ENCODE results near the gene NRF1. TPM values are rescaled to one million over a fixed set of nuclear protein-coding genes. Genes with fewer than 3 reads are reported as not detected.

The NRF1 gene
- total RNA-seq, 2 experiments from 2014 or later = 25.9 to 28.7 TPM

- H3K9me3 Mint-ChIP-seq = no peaks in the 10 kb centered on the region
- H3K27me3 Mint-ChIP-seq = peaks cover 76% of the 10 kb centered on the region
- H3K36me3 Mint-ChIP-seq (ENCODE audit: low read depth) = peaks cover 3% of the 10 kb centered on the region
- ChIA-PET CTCF (interaction anchor here (0.6 to 2.0 kb wide), 5 partner anchors 9 to 414 kb away, joined by 3 to 6 read pairs (median 4); no protein-coding TSS in a partner anchor), POLR2A (no interaction called here)
- no peak for DNase-seq
- H3K4me1 Mint-ChIP-seq = peaks cover 44% of the 10 kb centered on the region
- peak overlapping the region; percentile 19 for H3K4me3 Mint-ChIP-seq
- H3K27ac Mint-ChIP-seq = no peak overlapping the region
Measured at GRCh38 chr7:129781928-129782817, 170.7 kb downstream of the NRF1 start.

GRCh38 chr7:129782818-129783583 is 171.5 kb downstream of the NRF1 start:
- ChIA-PET POLR2A (no interaction called here), CTCF (interaction anchor here (1.1 kb wide), 1 partner anchor 10 kb away, joined by 3 read pairs; no protein-coding TSS in a partner anchor)
- Mint-ChIP-seq H3K36me3 (ENCODE audit: low read depth) (peaks cover 3% of the 10 kb centered on the region), H3K4me3 (no peak overlapping the region), H3K4me1 (peaks cover 40% of the 10 kb centered on the region), H3K27ac (peak overlapping the region; percentile 57), H3K9me3 (no peaks in the 10 kb centered on the region), H3K27me3 (peaks cover 76% of the 10 kb centered on the region)
- no peak for DNase-seq

- Mint-ChIP-seq H3K27me3 (peaks cover 71% of the 10 kb centered on the region), H3K4me1 (peaks cover 40% of the 10 kb centered on the region), H3K4me3 (no peak overlapping the region), H3K9me3 (no peaks in the 10 kb centered on the region), H3K27ac (no peak overlapping the region), H3K36me3 (ENCODE audit: low read depth) (peaks cover 3% of the 10 kb centered on the region)
- no peak for DNase-seq
- POLR2A ChIA-PET = no interaction called here
- CTCF ChIA-PET = no interaction called here
Measured at GRCh38 chr7:129783584-129783919, 172.0 kb downstream of the NRF1 start.

GRCh38 chr7:129784437-129784782 is 172.9 kb downstream of the NRF1 start:
- CTCF ChIA-PET = no interaction called here
- H3K9me3 Mint-ChIP-seq = no peaks in the 10 kb centered on the region
- no peak for DNase-seq
- peaks cover 40% of the 10 kb centered on the region for H3K4me1 Mint-ChIP-seq
- POLR2A ChIA-PET = no interaction called here
- peaks cover 3% of the 10 kb centered on the region for H3K36me3 Mint-ChIP-seq (ENCODE audit: low read depth)
- H3K27me3 Mint-ChIP-seq = peaks cover 71% of the 10 kb centered on the region
- H3K27ac Mint-ChIP-seq = no peak overlapping the region
- H3K4me3 Mint-ChIP-seq = no peak overlapping the region

- peaks cover 40% of the 10 kb centered on the region for H3K4me1 Mint-ChIP-seq
- POLR2A ChIA-PET = interaction anchor here (0.5 kb wide), 1 partner anchor 38 kb away, joined by 3 read pairs; no protein-coding TSS in a partner anchor
Measured at GRCh38 chr7:129784783-129785684, 173.5 kb downstream of the NRF1 start.

GRCh38 chr7:129785685-129786514 is 174.4 kb downstream of the NRF1 start:
- no peak for DNase-seq
- peak overlapping the region; percentile 30 for H3K4me3 Mint-ChIP-seq
- H3K9me3 Mint-ChIP-seq = no peaks in the 10 kb centered on the region
- peaks cover 72% of the 10 kb centered on the region for H3K27me3 Mint-ChIP-seq
- ChIA-PET CTCF (interaction anchor here (0.6 to 1.5 kb wide), 4 partner anchors 9 to 105 kb away, joined by 3 read pairs; no protein-coding TSS in a partner anchor), POLR2A (interaction anchor here (0.5 kb wide), 1 partner anchor 37 kb away, joined by 3 read pairs; no protein-coding TSS in a partner anchor)
- H3K36me3 Mint-ChIP-seq (ENCODE audit: low read depth) = peaks cover 3% of the 10 kb centered on the region
- H3K27ac Mint-ChIP-seq = no peak overlapping the region
- peaks cover 40% of the 10 kb centered on the region for H3K4me1 Mint-ChIP-seq

More at GRCh38 chr7:129784783-129785684, 173.5 kb downstream of the NRF1 start:
- Mint-ChIP-seq H3K27me3 (peaks cover 72% of the 10 kb centered on the region), H3K4me3 (peak overlapping the region; percentile 30), H3K36me3 (ENCODE audit: low read depth) (peaks cover 3% of the 10 kb centered on the region), H3K9me3 (no peaks in the 10 kb centered on the region), H3K27ac (no peak overlapping the region)
- no peak for DNase-seq
- CTCF ChIA-PET = interaction anchor here (0.7 to 0.9 kb wide), 2 partner anchors 10 to 36 kb away, joined by 3 read pairs; no protein-coding TSS in a partner anchor

- no peaks in the 10 kb centered on the region for H3K36me3 Mint-ChIP-seq (ENCODE audit: low read depth)
- peaks cover 32% of the 10 kb centered on the region for H3K4me1 Mint-ChIP-seq
- no peaks in the 10 kb centered on the region for H3K9me3 Mint-ChIP-seq
- no peak for DNase-seq
- peaks cover 66% of the 10 kb centered on the region for H3K27me3 Mint-ChIP-seq
- no peak overlapping the region for H3K27ac Mint-ChIP-seq
- ChIA-PET CTCF (interaction anchor here (1.5 kb wide), 1 partner anchor 46 kb away, joined by 3 read pairs; no protein-coding TSS in a partner anchor), POLR2A (no interaction called here)
- H3K4me3 Mint-ChIP-seq = no peak overlapping the region
Measured at GRCh38 chr7:129786825-129787563, 175.5 kb downstream of the NRF1 start.

- POLR2A ChIA-PET = no interaction called here
- Mint-ChIP-seq H3K4me3 (no peak overlapping the region), H3K4me1 (peaks cover 16% of the 10 kb centered on the region), H3K9me3 (no peaks in the 10 kb centered on the region), H3K27ac (no peak overlapping the region), H3K36me3 (ENCODE audit: low read depth) (no peaks in the 10 kb centered on the region), H3K27me3 (peaks cover 48% of the 10 kb centered on the region)
- no peak for DNase-seq
- CTCF ChIA-PET = no interaction called here
Measured at GRCh38 chr7:129789000-129789399, 177.5 kb downstream of the NRF1 start.

GRCh38 chr7:129789652-129790051 is 178.1 kb downstream of the NRF1 start:
- ChIA-PET POLR2A (no interaction called here), CTCF (interaction anchor here (0.6 to 0.7 kb wide), 2 partner anchors 66 to 1796 kb away, joined by 3 to 4 read pairs; no protein-coding TSS in a partner anchor)
- H3K4me3 Mint-ChIP-seq = no peak overlapping the region
- peaks cover 47% of the 10 kb centered on the region for H3K27me3 Mint-ChIP-seq
- H3K27ac Mint-ChIP-seq = no peak overlapping the region
- peaks cover 16% of the 10 kb centered on the region for H3K4me1 Mint-ChIP-seq
- DNase-seq = no peak
- H3K9me3 Mint-ChIP-seq = no peaks in the 10 kb centered on the region
- H3K36me3 Mint-ChIP-seq (ENCODE audit: low read depth) = no peaks in the 10 kb centered on the region

GRCh38 chr7:129790136-129790535 is 178.6 kb downstream of the NRF1 start:
- no peak overlapping the region for H3K27ac Mint-ChIP-seq
- ChIA-PET POLR2A (no interaction called here), CTCF (interaction anchor here (0.6 to 0.7 kb wide), 2 partner anchors 65 to 1796 kb away, joined by 3 to 4 read pairs; no protein-coding TSS in a partner anchor)
- DNase-seq = no peak
- H3K36me3 Mint-ChIP-seq (ENCODE audit: low read depth) = no peaks in the 10 kb centered on the region
- no peak overlapping the region for H3K4me3 Mint-ChIP-seq
- H3K9me3 Mint-ChIP-seq = no peaks in the 10 kb centered on the region
- peaks cover 42% of the 10 kb centered on the region for H3K27me3 Mint-ChIP-seq
- H3K4me1 Mint-ChIP-seq = peaks cover 15% of the 10 kb centered on the region

- H3K9me3 Mint-ChIP-seq = no peaks in the 10 kb centered on the region
- POLR2A ChIA-PET = no interaction called here
- no peaks in the 10 kb centered on the region for H3K4me1 Mint-ChIP-seq
- H3K4me3 Mint-ChIP-seq = no peak overlapping the region
- CTCF ChIA-PET = interaction anchor here (1.2 to 1.4 kb wide), 2 partner anchors 13 to 16 kb away, joined by 3 to 4 read pairs; no protein-coding TSS in a partner anchor
- no peak overlapping the region for H3K27ac Mint-ChIP-seq
- H3K27me3 Mint-ChIP-seq = peaks cover 16% of the 10 kb centered on the region
- DNase-seq = no peak
- no peaks in the 10 kb centered on the region for H3K36me3 Mint-ChIP-seq (ENCODE audit: low read depth)
Measured at GRCh38 chr7:129792721-129793120, 181.2 kb downstream of the NRF1 start.

All from activated CD4-positive, alpha-beta T cell treated with anti-CD3 and anti-CD28 coated beads, Interleukin-2, amount 10 ng/mL, durations not matched to agents 7 days and 5 days (primary cell).